ENCODE data around the gene USP20. TPM values are rescaled to one million over a fixed set of nuclear protein-coding genes. Genes with fewer than 3 reads are reported as not detected.

Gene USP20
- total RNA-seq, 1 donor from 2014 or later: 44.3 TPM

- H3K4me1 Mint-ChIP-seq: peaks cover 47% of the 10 kb centered on the region
These were observed 650 bp upstream of the USP20 start for GRCh38 chr9:129834489-129835127.

GRCh38 chr9:129835860-129836223 is 584 bp downstream of the USP20 start:
- Mint-ChIP-seq H3K36me3 (ENCODE audit: low read depth) (peaks cover 34% of the 10 kb centered on the region), H3K9me3 (no peaks in the 10 kb centered on the region), H3K27me3 (no peaks in the 10 kb centered on the region), H3K4me3 (peak overlapping the region; percentile 93), H3K4me1 (peaks cover 52% of the 10 kb centered on the region), H3K27ac (peak overlapping the region; percentile 95)
- DNase-seq: no peak
- intact Hi-C loops (cut with micrococcal nuclease): loop anchor here (1.0 kb wide), 3 partner anchors 12 to 48 kb away; partner anchors contain the start of gene TOR1A

More at GRCh38 chr9:129834489-129835127, 650 bp upstream of the USP20 start:
- no peaks in the 10 kb centered on the region for H3K9me3 Mint-ChIP-seq
- no peaks in the 10 kb centered on the region for H3K27me3 Mint-ChIP-seq
- H3K27ac Mint-ChIP-seq: peak overlapping the region; percentile 95
- intact Hi-C loops (cut with micrococcal nuclease): loop anchor here (1.0 kb wide), 3 partner anchors 10 to 50 kb away; partner anchors contain the start of gene TOR1A
- H3K36me3 Mint-ChIP-seq (ENCODE audit: low read depth): peaks cover 44% of the 10 kb centered on the region
- peak; percentile 85 for DNase-seq
- peak overlapping the region; percentile 93 for H3K4me3 Mint-ChIP-seq

- Mint-ChIP-seq H3K36me3 (ENCODE audit: low read depth) (peaks cover 34% of the 10 kb centered on the region), H3K27me3 (no peaks in the 10 kb centered on the region), H3K9me3 (no peaks in the 10 kb centered on the region), H3K27ac (peak overlapping the region; percentile 95), H3K4me1 (peaks cover 57% of the 10 kb centered on the region), H3K4me3 (peak overlapping the region; percentile 93)
- DNase-seq: peak; percentile 83
- intact Hi-C loops (cut with micrococcal nuclease): no loop called here
These were observed 1.2 kb downstream of the USP20 start for GRCh38 chr9:129836311-129837007.

GRCh38 chr9:129838707-129839259 is 3.5 kb downstream of the USP20 start:
- Mint-ChIP-seq H3K36me3 (ENCODE audit: low read depth) (peaks cover 21% of the 10 kb centered on the region), H3K4me3 (peak overlapping the region; percentile 61), H3K9me3 (no peaks in the 10 kb centered on the region), H3K4me1 (peaks cover 55% of the 10 kb centered on the region), H3K27ac (peak overlapping the region; percentile 90), H3K27me3 (no peaks in the 10 kb centered on the region)
- peak; percentile 80 for DNase-seq
- intact Hi-C loops (cut with micrococcal nuclease): no loop called here

- Mint-ChIP-seq H3K9me3 (no peaks in the 10 kb centered on the region), H3K4me1 (peaks cover 48% of the 10 kb centered on the region), H3K27me3 (no peaks in the 10 kb centered on the region), H3K27ac (peak overlapping the region; percentile 90), H3K36me3 (ENCODE audit: low read depth) (peaks cover 15% of the 10 kb centered on the region), H3K4me3 (peak overlapping the region; percentile 61)
- no peak for DNase-seq
- intact Hi-C loops (cut with micrococcal nuclease): no loop called here
These were observed 4.2 kb downstream of the USP20 start for GRCh38 chr9:129839324-129840023.

- peak; percentile 66 for DNase-seq
- Mint-ChIP-seq H3K27ac (peak overlapping the region; percentile 25), H3K4me3 (peak overlapping the region; percentile 61), H3K27me3 (no peaks in the 10 kb centered on the region), H3K4me1 (peaks cover 49% of the 10 kb centered on the region), H3K9me3 (no peaks in the 10 kb centered on the region), H3K36me3 (ENCODE audit: low read depth) (peaks cover 11% of the 10 kb centered on the region)
- intact Hi-C loops (cut with micrococcal nuclease): no loop called here
These were observed 4.8 kb downstream of the USP20 start for GRCh38 chr9:129840034-129840433.

- peaks cover 12% of the 10 kb centered on the region for H3K36me3 Mint-ChIP-seq (ENCODE audit: low read depth)
- H3K27ac Mint-ChIP-seq: peak overlapping the region; percentile 28
- peaks cover 53% of the 10 kb centered on the region for H3K4me1 Mint-ChIP-seq
- DNase-seq: no peak
- H3K9me3 Mint-ChIP-seq: no peaks in the 10 kb centered on the region
- no peaks in the 10 kb centered on the region for H3K27me3 Mint-ChIP-seq
- peak overlapping the region; percentile 21 for H3K4me3 Mint-ChIP-seq
- intact Hi-C loops (cut with micrococcal nuclease): no loop called here
These were observed 5.8 kb downstream of the USP20 start for GRCh38 chr9:129841071-129841470.

- Mint-ChIP-seq H3K27ac (peak overlapping the region; percentile 85), H3K27me3 (no peaks in the 10 kb centered on the region), H3K9me3 (no peaks in the 10 kb centered on the region), H3K4me1 (peaks cover 22% of the 10 kb centered on the region), H3K4me3 (peak overlapping the region; percentile 37), H3K36me3 (ENCODE audit: low read depth) (peaks cover 18% of the 10 kb centered on the region)
- DNase-seq: no peak
- intact Hi-C loops (cut with micrococcal nuclease): loop anchor here (2.0 kb wide), 1 partner anchor 15 kb away; no protein-coding TSS in a partner anchor
These were observed 10.1 kb downstream of the USP20 start for GRCh38 chr9:129845373-129845772.

GRCh38 chr9:129848712-129849441 is 13.6 kb downstream of the USP20 start:
- Mint-ChIP-seq H3K36me3 (ENCODE audit: low read depth) (peaks cover 38% of the 10 kb centered on the region), H3K4me1 (peaks cover 21% of the 10 kb centered on the region), H3K4me3 (no peak overlapping the region), H3K27me3 (no peaks in the 10 kb centered on the region), H3K27ac (no peak overlapping the region), H3K9me3 (no peaks in the 10 kb centered on the region)
- DNase-seq: no peak
- intact Hi-C loops (cut with micrococcal nuclease): no loop called here

GRCh38 chr9:129849901-129850300 is 14.6 kb downstream of the USP20 start:
- H3K4me1 Mint-ChIP-seq: peaks cover 32% of the 10 kb centered on the region
- peaks cover 48% of the 10 kb centered on the region for H3K36me3 Mint-ChIP-seq (ENCODE audit: low read depth)
- no peaks in the 10 kb centered on the region for H3K9me3 Mint-ChIP-seq
- H3K27me3 Mint-ChIP-seq: no peaks in the 10 kb centered on the region
- H3K27ac Mint-ChIP-seq: no peak overlapping the region
- DNase-seq: no peak
- H3K4me3 Mint-ChIP-seq: no peak overlapping the region
- intact Hi-C loops (cut with micrococcal nuclease): no loop called here

GRCh38 chr9:129850821-129851550 is 15.7 kb downstream of the USP20 start:
- intact Hi-C loops (cut with micrococcal nuclease): no loop called here
- no peaks in the 10 kb centered on the region for H3K9me3 Mint-ChIP-seq
- no peaks in the 10 kb centered on the region for H3K27me3 Mint-ChIP-seq
- no peak overlapping the region for H3K4me3 Mint-ChIP-seq
- no peak for DNase-seq
- no peak overlapping the region for H3K27ac Mint-ChIP-seq
- H3K36me3 Mint-ChIP-seq (ENCODE audit: low read depth): peaks cover 55% of the 10 kb centered on the region
- H3K4me1 Mint-ChIP-seq: peaks cover 32% of the 10 kb centered on the region

- no peak overlapping the region for H3K27ac Mint-ChIP-seq
- intact Hi-C loops (cut with micrococcal nuclease): no loop called here
These were observed 16.6 kb downstream of the USP20 start for GRCh38 chr9:129851821-129852220.

GRCh38 chr9:129852579-129852978 is 17.3 kb downstream of the USP20 start:
- Mint-ChIP-seq H3K27ac (no peak overlapping the region), H3K36me3 (ENCODE audit: low read depth) (peaks cover 62% of the 10 kb centered on the region), H3K4me3 (no peak overlapping the region), H3K27me3 (no peaks in the 10 kb centered on the region), H3K4me1 (peaks cover 38% of the 10 kb centered on the region), H3K9me3 (no peaks in the 10 kb centered on the region)
- intact Hi-C loops (cut with micrococcal nuclease): no loop called here
- DNase-seq: no peak

More at GRCh38 chr9:129851821-129852220, 16.6 kb downstream of the USP20 start:
- Mint-ChIP-seq H3K4me3 (no peak overlapping the region), H3K9me3 (no peaks in the 10 kb centered on the region), H3K27me3 (no peaks in the 10 kb centered on the region), H3K4me1 (peaks cover 37% of the 10 kb centered on the region), H3K36me3 (ENCODE audit: low read depth) (peaks cover 62% of the 10 kb centered on the region)
- DNase-seq: no peak

Measured in activated CD4-positive, alpha-beta T cell treated with anti-CD3 and anti-CD28 coated beads, Interleukin-2, amount 10 ng/mL, durations not matched to agents 24 days and 14 days (primary cell).